ENCODE results near the gene NOXO1.
"Not testable (repeated sequence)": the region's sequence is repeated elsewhere in the genome, so short reads cannot be mapped to it uniquely, and the experiment has no call there.

NOXO1 gene

DNA sequence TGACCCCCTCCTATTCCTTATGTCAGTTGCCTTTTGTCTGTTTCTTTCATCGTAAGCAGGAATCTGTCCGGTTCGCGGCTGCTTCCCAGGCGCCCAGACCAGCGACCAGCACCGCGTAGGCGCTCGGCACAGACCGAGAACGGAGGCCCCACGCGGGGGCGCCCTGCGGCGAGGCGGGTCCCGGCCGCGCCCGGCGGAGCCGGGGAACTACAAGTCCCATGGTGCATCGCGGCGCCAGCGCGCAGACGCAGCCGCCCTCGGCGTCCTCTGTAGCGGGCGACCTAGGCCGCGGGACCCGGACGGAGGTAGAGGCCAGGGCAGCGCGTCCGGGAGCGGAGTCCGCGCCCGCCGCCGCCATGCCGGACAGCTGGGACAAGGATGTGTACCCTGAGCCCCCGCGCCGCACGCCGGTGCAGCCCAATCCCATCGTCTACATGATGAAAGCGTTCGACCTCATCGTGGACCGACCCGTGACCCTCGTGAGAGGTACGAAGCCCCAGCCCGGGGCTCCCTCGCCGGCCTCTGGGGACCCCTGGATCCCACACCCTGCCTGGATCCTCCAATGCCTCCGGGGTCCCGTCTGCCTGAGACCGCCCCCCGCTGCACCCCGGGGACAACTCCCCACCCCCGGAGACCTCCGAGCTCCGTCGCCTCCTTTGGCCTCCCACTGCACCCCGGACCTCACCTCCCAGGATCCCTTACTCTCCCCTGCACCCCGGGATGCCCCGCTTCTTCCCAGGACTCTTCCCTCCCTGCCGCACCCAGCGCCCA lies 21.8 kb downstream of the NOXO1 start, which contains the start of gene NDUFB10:
Gene NDUFB10 (plus strand): TSS at position 270 of the 771 bp plus-strand sequence. CDS start 87 bp downstream, at position 357.
- peak; percentile 97 for DNase-seq

- DNase-seq: peak; percentile 35
Measured at GRCh38 chr16:1958715-1959268, 22.5 kb downstream of the NOXO1 start.

GRCh38 chr16:1958143-1958491 lies 23.2 kb downstream of the NOXO1 start:
- DNase-seq: not testable (repeated sequence)

GRCh38 chr16:1957434-1958142 lies 23.7 kb downstream of the NOXO1 start:
- not testable (repeated sequence) for DNase-seq

DNA sequence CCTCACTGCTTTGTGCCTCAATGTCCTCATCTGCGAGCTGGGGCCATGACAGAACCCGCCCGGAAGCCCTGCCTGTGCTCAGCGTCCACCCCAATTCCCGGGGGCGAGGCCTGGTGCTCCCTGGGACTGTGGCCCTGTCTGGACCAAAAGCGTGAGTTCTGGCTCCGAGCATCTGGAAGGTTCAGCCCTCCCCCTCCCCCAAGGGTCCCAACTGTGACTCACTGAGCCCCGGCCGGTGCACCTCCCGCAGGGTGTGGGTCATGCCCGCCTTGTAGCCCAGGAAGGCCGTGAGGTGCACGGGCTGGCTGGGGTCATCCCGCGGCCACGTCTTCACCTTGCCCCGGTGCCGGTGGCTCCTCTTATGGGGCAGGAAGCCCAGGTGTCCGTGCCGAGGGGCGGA lies 27.5 kb downstream of the NOXO1 start:
- no peak for DNase-seq

DNA sequence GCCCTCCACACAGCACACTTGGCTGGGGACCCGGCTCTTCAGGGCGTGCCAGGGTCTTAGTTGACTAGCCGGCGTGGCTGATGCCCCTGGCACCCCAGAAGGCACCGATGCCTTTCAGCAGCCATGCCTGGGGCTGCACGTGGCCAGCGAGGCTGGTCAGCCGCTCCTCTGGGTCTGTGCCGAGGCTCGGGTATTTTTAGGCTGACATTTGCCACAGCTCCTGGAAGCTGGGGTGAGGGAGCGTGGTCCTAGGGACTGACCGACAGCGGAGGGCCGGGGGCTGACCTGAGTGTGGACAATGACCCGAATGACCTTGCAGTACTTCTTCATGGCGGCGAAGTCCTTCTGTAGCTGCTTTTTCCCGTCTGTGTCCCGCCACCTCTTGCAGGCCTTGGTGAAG lies 30.7 kb downstream of the NOXO1 start:
- no peak for DNase-seq

DNA sequence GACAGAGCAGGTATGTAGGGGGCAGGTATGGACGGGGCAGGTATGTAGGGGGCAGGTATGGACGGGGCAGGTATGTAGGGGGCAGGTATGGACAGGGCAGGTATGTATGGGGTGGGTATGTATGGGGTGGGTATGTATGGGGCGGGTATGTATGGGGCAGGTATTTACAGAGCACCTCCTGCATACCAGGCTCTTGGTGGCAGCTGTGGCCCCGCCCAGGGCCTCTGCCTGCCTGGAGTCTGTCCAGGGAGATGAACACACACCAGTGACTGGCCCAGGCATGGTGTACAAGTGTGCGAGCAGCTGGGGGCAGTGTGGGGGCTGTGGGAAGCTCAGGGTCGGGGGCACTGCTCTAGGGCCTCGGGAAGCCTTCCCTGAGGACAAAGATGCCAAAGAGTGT lies 31.2 kb downstream of the NOXO1 start:
- no peak for DNase-seq

GRCh38 chr16:1949507-1949906 lies 31.8 kb downstream of the NOXO1 start:
- DNase-seq: no peak

DNA sequence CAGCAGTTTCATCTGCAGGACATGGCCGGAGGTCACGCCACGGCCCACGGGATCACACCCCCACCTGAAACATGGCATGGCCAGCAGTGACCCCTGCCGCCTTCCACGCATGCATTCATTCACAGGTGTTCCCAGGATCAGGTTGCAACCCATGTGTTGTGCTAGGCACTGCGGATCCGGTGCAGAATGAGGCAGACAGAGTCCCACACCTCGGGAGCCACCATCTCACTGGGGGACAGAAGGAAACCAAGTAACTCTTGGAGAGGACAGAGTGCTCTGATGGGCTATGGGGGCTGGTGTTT lies 33.9 kb downstream of the NOXO1 start:
- no peak for DNase-seq

DNA sequence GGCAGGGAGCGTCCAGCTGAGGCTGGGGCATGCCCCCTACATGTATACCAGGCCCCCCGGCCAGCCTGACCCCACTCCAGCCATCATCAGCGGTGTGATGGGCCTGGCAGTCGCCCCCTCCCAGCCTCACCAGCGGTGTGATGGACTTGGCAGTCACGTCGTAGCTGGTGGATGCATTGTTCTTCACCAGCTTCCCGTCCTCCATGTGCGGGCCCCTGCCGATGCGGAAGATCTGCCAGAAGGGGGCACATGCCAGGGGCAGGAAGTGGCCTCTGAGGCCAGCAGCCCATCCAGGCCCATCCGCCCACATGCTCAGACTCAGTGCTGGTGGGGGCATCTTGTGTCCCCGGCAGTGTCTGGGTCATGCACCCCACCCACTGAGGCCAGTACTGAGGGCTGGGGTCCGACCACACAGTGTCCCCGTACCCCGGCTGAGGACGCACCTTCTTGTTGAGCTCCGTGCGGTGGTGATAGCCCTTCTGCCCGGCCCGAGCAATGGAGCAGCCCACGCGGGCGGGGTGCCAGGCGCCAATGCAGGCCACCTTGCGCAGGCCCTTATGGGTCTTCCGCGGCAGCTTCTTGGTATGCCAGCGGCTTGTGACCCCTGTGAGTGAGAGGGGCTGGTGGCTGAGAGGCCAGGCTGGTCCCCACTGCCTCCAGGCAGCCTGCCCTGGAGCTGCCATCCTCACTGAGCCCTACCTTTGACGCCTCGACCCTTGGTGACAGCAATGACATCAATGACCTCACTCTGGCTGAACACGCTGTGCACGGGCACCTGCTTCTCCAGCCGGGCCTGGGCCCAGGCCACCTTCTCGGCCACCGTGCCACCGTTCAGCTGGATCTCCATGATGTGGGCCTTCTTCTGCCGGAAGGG lies 34.5 kb downstream of the NOXO1 start:
- DNase-seq: no peak

DNA sequence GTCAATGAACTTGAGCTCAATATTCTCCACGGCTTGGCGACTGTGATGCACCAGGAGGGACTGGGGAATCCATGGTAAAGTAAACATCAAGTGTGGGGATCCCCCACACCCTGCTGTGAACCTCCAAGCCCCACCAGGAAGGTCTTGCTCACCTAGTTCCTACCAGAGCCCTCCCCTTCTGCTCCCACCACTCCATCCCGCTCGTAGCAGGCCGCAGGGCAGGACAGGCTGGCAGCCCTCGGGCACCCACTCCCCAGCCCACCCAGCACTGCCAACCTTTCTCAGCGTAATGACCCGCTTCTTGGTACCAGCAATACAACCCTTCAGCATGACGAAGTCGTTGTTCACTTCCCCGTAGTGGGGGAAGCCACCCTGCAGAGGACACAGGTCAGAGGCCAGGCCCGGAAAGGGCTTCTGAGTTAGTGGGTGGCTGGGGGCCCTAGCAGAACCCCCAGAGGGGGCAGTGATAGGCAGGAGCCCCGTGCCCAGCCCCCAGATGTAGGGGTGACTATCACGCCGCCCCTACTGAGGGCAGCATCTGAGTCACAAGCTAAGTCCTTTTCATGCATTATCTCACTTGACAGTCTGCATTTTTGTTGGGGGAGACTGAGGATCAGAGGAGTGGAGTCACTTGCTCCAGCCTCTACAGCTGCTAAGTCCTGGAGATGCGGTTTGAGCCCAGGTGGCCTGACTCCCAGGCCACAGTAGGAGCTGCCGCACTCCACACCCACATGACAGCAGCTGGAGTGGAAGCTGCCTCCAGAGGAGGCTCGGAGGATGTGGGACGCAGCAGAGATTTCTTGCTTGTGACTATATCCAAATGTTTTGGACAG lies 35.5 kb downstream of the NOXO1 start:
- no peak for DNase-seq

GRCh38 chr16:1944612-1945199 lies 36.6 kb downstream of the NOXO1 start:
- no peak for DNase-seq

DNA sequence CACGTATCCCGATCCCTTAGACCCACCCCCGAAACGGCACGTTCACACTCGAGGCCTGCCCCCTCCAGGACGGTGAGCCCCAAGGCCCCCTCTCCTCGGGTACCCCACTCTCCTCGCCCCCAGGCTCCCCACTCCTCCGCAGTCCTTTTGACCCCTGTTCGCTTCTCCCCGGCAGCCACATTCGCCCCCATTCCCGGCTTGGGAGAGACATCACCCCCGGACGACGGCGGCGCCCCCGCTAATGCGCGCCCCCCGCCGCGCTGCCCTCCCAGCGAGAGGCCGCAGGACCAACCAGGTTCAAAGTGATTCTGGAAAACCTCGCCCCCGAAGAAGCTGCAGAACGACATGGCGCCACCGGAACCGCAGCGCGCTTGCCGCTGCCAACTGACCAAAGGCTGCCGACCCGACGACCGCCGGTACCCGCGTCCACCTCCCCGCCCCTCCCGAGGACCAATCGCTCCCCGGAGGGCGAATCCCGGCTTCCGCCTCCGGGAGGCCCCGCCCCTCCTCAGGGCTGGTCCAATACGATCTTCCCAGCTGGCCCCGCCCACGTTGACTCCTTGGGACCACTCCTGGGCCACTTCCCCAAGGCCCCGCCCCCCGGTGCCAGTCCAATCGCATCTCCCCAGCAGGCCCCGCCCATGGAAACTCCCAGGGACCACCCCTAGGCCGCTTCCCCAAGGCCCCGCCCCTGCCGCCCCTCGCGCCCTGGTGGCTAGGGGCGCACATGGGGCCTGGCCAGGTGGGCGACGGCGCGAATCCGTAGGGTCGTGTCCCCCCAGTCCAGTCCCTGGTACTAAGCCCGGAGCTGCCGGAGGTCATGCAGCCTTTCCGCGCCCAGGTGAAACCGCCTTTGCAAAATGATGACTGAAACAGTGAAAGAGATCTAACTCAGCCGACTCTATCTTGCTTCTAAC lies 38.2 kb downstream of the NOXO1 start, which contains the start of gene MSRB1:
Gene MSRB1 (minus strand): TSS at position 390 of the 917 bp plus-strand sequence. CDS start 43 bp downstream, at position 347.
- DNase-seq: peak; percentile 100

DNA sequence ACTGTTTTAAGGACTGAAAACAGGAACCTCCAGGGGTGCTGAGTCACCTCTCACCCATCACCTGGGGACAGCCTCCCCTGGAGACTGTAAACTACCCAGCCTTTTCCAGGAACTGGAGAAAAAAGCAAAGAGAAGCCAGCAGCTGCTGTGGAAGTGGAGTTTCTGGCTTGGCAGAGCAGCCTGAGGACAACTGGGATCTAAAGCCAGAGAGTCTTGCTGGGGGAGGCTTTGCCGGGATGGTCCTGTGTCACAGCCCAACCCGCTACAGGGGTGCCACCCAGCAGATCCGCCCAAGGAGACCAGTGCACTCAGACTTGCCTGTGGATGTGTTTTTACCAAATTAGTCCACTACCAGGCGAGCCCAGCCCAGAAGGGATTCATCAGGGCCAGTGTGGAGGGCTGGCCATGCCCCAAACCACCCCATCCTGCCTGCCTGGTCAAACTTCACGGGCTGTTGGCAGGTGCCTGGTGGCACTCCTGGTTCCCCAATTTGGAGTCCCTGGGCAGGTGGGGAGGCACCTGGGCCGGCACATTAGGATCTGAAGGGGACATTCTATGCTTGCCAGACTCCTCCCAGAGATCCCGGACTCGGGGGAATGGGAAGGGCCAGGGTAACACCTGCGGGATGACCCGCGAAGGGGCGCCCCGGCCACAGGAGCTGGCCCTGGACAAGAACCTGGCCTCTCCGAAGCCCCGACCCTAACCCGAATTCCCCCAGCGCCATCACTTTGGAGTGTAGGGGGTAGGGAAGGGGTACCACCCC lies 39.0 kb downstream of the NOXO1 start:
- DNase-seq: peak; percentile 36

DNA sequence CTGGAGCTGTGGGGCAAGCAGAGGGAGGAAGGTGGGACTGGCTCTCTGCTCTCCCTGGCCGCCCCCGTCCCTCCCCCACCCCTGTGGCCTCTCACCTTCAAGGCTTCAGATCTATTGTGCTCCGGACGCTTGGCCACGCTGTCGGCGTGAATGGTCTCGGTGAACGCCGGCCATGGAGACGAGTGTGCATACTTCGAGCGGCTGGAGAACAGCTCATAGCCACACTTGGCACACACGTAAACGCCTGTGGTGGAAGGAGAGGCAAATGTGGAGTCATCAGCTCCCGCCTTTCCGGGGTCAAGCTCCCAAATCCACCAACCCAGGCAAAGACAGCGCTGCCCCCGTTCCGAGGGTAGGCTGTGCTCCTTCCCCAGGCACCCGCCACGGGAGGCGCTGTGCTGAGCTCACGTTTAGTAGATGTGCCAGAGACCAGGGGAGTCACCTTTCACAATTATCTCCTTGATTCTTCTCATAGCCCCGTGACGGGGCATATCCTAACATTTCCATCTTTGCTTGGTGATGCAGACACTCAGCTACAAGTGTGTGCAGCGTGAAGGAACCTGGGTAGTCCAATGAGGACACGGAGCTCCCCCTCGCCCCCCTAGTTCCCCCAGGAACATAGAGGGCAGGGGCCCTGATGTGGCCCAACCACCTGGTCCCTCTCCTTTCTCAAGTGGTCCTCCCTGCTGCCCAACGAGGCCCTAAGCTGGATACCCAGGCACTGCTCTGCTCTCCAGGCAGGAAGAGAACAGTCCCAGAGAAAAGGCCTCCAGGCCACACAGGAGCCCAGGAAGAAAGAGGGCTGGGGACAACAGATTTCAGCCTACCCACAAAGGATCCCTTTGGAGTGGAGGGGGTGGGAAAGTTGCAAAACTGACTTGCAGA lies 39.9 kb downstream of the NOXO1 start:
- DNase-seq: no peak

DNA sequence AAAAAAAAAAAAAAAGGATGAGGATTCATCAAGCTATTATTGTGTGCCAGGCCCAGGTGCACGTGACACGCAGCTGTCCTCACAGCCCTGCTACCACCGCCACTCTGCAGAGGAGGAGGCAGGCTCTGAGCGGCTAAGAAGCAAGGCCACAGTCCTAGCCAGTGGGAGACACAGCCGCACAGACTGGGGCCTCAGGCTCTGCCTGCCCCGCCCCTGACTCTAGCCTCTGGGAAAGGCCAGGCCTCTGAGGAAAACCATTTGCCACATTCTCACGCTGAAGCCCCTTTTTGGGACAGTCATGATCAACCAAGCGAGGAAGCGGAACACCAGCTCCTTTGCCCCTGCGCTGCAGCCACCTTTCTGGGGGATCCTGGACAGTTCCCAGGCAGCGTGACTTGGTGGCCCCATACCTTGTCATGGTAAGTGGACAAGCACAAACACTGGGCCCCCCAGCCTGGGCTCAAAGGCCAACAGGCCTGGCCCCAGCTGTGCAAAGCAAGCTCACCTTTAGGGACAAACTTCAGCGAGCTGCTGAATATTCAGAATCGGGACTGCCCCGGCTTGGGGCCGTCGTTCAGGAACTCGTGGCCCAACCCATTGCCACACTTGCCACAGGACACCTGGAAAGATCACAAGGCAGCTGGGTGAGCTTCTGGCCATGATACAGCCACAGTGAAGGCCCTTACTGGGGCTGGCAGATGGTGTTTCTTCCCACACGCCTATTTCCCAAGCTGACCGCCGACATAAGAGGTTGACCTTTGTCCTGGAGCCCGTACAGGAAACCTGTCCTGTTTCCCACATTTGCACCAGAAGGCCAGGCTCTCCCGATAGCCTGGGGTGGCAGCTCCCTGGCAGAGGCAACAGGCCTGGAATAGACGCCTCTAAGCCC lies 40.8 kb downstream of the NOXO1 start:
- no peak for DNase-seq

GRCh38 chr16:1939833-1940232 lies 41.4 kb downstream of the NOXO1 start:
- DNase-seq: not testable (repeated sequence)

DNA sequence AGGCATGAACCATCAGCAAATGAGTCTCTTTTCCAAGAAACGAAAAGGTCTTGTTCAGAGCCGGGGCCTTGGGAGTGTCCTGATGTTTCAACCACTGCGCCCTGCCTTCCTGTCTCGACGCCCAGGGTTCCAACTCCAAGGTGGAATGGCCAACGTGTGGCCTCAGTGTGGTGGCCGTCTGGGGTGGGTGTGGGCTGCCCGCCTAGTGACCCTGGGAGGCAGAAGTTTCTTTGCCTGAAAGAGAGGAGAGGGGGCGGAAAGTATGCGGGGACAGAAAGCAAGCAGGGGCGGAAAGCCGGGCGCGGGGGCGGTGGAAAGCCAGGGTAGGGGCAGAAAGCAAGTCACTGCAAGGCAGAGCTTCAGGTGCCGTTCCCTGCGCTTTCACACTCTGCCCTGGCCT lies 42.4 kb downstream of the NOXO1 start:
- no peak for DNase-seq
